ENCODE results near the gene TMEM208. TPM values are rescaled to one million over a fixed set of nuclear protein-coding genes. Genes with fewer than 3 reads are reported as not detected.

The TMEM208 gene
- 37.1 and 48.5 TPM in 2 replicates for total RNA-seq (2014; rRNA removed; shearing (Covaris generic))

DNA sequence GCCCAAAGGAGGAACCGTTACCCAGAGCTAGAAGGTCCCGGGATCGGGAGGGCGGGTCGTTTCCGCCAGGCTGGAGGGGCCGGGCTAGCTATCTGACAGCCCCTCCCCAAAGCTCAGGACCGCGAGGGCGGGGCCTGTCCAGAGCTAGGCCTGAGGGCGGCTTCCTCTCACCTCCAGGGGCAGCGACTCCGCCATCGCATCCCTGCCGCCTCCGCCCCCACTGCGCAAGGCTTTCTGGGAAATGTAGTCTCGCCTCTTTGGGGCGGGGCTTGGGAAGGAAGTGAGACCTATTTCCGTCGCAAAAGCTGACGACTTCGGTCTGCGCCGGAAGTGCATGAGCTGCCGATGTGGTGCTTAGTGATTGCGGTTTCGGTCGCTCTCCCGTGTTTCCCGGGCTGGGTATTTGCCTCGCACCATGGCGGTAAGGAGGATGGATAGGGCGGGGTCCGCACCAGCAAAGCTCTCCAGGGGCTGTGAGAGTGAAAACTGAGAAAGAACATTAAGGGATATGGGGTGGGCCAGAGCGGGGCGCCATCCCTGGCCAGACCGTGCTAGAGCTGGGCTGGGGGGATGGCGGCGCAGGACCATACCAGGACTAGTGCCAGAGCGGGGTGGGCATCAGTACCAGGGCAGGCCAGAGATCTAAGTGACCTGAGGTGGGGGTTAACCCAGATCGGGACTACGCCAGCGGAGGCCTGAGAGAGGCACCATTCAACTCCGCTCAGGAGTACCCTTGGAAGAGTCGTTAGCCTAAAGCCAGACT, at the start of gene TMEM208:
TSS of gene TMEM208 (plus strand) at position 327 of the 763 bp plus-strand sequence. CDS start at position 416, 89 bp downstream.
- peak; percentile 99 for DNase-seq (ENCODE audit: low read depth)

DNA sequence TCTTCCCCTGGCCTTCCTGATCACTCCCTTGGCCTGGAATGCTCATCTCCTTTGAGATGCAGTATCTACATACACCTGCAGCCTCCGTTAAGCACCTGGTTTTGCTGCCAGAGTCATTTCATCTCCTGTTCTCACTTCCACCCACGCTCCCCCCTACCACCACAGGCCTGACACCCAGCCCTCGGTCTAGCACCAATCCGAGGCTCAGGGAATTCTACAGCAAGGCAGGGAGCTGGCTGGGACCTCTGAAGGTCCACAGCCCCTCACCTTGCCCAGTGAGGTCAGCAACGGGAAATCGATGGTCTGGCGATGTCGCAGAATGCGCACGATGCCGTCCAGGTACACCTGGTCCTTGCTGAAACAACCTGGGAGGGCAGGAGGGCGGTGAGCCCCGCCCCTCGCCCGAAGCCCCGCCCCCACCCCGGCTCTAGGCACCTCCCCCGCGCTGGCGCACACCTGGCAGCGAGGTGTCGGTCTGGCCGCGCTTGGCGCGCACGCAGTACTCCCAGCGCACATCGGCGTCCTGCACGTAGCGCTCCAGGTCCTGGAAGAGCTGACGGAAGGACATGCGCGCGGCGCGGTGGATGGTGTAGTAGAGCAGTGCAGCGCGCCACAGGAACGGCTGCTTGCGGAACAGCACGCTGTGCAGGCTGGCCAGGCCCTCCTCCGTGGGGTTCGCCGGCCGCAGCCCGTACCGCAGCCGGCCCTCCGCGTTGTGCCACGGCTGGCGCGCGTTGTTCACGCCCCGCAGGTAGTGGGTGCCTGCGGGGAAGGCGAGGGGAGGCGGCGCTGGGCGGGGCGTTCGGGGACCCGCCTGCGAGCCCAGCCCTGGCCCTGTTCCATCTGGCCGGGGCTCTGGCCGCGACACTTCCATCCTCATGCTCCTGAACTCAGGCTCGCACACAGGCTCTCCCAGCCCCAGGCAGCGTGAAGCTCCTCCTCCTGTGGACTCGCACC, 48.9 kb upstream of the TMEM208 start:
- DNase-seq (ENCODE audit: low read depth) = peak; percentile 59

DNA sequence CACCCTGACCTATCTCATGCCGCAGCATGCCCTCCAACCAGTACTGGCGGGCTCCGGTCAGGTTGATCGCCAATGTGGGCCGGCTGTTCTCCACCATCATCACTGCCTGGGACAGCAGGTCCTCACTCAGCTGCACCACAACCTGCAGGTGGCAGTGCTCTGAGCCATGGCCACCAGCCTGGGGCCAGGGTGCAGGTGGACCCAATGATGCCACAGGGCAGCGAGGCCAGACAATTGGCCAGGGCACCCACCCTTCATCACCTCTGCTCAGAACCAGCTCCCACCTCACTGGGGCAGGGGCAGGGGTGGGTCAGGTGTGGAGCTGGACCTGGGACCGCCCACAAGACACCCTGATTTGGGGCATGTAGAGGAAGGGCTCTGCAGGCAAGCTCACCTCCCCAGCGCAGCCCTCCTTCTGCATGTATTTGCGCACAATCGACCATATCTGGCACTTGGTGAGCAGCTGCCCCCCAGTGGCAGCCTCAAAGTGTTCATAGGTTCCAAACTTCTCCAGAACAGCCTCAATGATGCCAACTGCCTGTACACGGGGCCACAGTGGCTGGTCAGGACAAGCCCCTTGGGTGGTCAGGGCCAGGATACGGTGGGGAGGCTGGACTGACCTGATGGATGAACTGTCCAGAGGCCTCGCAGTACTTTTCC, 47.4 kb upstream of the TMEM208 start:
- DNase-seq (ENCODE audit: low read depth) = no peak

DNA sequence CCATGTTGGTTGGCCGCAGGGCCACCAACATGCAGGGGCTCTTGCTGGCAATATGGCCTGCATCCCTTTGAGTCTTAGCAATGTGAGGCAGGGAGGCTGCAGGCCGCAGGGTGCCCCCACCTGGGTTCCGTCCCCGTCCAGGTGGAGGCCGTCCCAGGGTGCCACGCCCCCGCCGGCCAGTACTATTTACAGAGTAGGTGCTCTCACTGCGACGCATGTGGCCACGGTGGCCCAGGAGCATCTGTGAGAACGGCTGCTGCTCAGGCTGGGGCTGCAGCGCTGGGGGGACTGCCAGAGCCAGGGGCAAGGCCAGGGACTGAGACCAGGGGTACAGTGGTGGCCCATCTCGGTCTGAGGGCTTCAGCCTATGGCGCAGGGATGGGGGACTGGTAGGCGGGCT, 46.8 kb upstream of the TMEM208 start:
- no peak for DNase-seq (ENCODE audit: low read depth)

DNA sequence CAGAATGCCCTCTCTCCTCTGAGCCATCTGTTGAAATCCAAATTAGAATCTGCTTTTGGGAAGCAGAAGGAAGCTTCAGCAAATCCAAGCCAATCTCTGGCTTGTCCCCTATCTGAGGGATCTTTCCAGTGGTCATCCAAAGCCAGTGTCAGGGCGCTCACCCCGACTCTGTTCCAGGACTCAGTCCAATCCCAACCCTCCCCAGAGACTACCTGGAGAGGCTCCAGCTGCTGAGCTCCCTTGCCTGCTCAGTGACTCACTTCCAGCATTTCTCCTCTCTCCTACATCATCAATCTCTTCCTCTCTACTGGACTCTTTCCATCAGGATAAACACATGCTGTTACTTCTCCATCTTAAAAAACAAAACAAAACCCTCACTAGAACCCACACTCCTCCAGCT, 45.6 kb upstream of the TMEM208 start:
- peak; percentile 85 for DNase-seq (ENCODE audit: low read depth)

DNA sequence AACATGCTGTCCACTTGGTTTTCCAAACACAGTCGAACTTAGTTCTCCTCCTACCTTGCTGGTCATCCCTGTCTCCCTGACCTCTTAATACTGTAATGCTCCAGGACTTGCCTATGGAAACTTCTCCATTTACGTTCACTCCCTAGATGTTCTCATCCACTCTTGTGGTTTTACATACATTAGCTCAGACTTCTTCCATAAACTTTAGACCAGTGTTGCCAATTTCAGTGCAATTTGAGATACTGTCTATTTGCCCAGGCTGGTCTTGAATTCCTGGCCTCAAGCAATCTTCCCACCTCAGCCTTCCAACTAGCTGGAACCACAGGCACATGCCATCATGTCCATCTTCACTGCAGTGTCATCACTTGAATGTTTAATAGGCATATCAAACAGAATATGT, 44.6 kb upstream of the TMEM208 start:
- no peak for DNase-seq (ENCODE audit: low read depth)

DNA sequence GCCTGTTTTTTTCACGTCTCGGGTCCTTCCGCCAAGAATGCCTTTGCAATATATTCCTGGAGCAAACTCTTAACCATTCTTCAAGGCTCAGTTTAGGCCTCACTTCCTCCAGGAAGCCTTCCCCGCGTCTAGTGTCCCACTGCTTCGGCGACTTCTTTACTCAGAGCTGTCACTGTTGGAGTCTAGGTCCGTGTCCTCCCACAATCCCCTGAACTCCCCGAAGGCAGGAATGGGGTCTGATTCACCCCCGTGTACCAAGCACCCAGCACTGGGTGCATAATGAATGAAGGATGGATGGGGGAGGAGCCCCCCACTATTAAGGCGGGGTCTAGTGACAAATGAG, 43.7 kb upstream of the TMEM208 start:
- DNase-seq (ENCODE audit: low read depth) = no peak

DNA sequence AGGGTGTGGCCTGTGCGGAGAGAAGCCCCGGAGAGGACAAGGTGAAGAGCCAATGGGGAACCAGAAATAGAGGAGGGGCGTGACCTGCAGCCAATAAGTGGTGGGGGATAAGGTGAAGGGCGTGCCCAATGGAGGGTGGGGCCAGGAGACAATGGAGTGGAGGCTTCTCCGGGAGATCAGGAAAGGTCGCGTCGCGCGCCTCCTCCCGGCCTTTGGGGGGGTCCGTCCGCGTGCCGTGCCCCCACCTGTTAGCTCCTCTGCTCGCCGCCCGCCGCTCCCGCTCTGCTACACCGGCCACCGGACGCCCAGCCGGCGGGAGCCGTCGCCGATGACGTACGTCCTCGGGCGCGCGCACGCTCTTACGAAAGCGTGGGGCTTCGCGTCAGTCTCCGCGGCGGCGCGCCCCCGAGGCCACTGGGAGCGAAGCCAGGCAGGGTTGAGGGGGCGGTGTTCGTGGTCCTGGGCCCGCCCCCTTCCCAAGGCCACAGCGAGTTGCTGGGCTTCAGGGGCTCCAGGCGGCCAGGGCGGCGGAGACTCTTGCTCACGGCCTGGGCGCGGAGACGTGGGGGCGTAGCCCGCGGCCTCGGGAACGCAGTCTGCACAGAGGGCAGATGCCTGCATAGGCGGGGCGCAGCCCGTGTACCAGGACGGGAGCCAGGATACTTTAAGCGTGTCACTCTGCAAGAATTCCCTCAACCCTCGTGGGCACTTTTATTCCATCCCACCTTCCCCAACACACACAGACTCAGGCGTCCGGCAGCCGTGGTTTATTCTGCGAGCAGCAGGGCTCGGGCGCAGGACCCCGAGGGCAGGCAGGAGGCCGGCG, 43.1 kb upstream of the TMEM208 start, which contains the start of gene MATCAP1:
TSS of gene MATCAP1 (minus strand) at position 337 of the 826 bp plus-strand sequence. CDS start 3,353 bp downstream, outside the sequence.
- DNase-seq (ENCODE audit: low read depth) = peak; percentile 98

DNA sequence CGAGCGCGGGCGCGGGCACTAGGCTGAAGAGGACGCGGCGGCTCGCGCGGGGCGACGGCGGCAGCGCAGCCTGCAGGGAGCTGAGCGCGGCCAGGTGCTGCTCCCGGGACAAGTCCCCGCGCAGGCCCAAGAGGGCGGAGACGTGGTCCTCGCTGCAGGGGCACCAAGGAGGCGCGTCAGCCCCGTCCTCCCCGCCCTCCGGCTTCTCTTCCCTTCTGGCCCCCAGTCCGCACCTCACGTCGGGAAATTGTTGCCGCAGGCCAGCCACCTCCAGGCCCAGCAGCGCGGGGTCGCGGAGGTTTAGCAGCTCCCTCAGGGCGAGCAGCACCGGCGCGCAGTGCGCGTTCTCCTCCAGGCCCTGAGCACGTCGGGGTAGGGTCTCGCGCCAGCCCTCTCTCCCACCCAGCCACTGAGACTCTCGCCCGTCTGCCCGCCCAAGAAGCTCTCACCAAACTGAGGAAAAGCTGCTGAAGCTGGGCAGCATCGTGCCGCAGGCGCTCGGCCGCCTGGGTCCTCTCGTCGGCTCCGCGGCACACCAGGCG, 42.4 kb upstream of the TMEM208 start:
- no peak for DNase-seq (ENCODE audit: low read depth)

DNA sequence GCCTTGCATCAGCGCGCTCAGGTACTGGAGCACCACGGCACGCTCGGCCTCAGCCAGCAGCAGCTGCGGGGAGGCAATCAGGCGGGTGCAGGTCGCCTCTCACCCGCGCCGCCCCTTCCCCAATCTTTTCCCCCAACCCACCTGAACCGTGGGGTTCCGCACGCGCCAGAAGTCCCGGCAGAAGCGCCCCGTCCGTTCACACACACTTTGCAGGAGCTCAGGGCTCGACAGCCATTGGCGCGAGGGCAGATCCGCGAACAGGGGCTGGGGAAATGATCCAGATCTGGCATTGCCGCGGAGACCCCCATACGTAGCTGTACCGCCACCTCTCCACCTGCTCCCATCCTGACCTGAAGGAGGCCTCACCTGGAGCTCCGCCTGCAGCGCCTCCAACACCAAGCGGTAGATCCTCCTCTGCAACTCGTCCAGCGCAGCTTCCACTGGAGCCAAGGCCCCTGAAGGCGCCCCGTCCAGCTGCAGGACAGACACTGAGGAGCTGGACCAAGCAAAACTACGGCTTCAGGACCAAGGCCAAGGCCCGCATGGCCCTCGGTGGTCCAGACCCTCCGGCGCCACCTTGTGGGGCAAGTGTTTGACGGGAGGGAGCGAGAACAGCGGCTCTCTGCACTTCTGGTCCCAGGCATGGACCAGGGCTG, 41.8 kb upstream of the TMEM208 start:
- peak; percentile 90 for DNase-seq (ENCODE audit: low read depth)

DNA sequence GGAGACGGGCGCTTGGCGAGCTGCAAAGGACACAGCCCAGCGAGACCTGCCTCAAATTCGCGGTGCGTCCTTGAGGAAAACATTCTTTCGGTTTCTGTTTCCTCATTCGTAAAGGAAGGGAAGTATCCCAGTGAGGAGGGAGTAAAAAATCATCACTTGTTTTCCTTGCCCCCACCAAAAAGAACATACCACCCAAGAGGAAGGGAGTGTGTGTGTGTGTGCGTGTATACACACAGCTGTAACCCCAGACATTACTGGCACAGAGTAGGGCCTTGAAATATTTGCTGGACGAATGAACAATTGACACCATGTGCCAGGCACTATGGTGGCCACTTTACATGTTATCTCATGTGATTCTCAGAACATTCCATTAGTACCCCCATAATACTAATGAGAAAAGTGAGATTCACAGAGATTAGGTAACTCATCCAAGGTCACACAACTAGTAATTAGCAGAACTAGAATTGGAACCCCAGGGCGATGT, 41.2 kb upstream of the TMEM208 start:
- DNase-seq (ENCODE audit: low read depth) = no peak

DNA sequence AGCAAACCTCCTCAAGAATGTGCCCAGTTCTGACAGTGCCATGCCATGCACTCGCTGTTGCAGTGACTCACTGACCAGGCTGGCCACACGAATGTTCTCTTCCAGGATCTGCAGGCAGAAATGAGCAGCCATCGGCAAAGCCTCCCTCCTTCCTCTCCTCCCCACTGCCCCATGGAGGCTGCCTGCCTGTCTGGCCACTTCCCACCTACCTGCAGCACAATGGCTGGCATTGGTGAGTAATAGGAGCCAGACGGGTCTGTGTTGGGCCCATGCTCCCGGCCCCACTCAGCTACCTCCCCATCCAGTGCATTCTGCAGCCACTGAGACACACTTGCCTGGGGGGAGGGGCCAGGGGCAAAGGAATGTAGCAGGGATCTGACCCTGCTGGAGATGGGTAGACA, 40.4 kb upstream of the TMEM208 start:
- DNase-seq (ENCODE audit: low read depth) = peak; percentile 71

DNA sequence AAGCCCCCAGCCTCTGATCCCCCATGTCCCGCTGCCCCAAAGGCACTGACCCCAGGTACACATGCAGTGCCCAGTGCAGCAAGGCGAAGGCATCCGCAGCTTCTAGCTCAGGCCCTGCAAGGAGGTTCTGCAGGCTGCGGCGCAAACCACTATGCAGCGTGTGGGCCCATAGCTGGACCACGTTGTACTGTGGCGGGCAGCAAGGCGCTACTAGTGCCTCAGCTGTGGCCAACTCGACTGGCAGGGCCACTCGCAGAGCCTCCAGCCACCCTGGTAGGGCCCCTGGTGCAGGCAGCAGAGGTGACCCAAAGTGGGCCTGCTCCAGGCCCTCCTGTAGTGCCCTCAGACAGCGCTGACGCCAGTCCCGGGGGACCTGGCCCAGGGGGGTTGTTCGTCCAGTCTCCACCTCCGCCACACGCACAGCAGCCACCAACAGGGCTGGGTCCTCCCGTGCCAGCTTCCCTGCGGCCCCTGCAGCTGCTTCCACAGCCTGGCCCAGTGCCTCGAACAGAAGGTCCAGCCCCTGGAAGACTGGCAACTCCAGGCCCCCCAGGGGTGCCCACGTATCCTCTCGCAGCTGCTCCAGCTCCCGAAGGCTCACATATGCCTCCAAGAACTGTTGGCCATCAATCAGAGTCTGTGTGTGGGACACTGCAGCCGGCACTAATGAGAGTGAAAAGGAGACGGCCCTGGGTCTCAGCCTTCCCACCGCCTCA, 39.6 kb upstream of the TMEM208 start:
- no peak for DNase-seq (ENCODE audit: low read depth)

DNA sequence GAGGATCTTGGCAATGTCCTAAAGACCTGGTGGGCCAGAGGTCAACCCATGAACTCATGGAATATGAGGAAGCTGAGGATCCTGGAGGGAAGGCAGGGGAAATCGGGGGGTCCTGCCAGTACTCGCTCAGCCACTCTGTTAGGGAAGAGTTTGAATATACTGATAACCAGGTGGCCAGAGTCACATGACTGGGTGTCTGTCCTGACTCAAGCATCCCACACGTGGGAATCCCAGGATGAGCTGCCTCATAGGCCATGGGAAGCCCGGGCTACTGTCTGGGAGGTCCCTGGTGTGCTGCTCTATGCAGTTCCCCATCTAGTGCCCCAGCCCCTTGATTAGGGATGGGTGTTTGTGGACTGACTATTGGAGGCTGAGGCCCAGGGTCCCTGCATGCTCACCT, 38.6 kb upstream of the TMEM208 start:
- no peak for DNase-seq (ENCODE audit: low read depth)

DNA sequence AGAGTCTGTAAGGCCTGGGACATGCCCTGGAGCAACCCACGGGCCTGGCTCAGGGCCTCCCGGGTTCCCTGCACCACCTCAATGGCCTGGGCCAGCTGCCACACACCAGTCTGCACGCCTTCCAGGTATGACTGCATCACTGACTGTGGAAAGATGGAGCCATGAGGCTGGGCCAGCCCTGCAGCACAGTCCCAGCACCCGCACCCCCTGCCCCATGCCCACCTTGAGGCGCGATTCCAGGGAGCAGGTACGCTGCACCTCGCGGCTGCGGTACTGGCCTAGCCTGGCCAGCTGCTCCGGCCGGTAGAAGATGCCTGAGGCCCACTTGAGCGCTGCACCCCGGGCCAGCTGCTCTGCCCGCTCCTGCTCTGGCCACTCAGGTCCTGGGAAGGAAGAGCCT, 38.1 kb upstream of the TMEM208 start:
- DNase-seq (ENCODE audit: low read depth) = no peak

DNA sequence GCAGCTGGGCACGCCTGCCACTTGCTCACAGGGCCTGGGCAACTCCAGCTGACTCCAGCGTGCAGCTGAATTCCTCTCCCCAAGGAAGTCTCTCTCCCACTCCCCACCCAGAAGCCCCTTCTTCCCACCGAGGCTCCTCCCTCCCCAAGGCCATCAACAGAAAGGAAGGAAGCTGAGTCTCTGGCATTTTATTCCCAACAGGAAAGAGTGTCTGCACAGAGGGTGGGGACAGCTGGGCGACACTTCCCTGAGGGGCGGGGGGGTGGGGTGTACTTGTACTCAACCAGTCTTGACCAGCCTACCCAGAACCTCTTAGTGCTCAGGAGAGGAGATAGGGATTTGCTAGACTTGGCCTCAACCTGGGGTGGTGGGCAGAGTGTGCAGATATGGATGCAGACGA, 36.9 kb upstream of the TMEM208 start, which contains the start of gene EXOC3L1:
TSS of gene EXOC3L1 (minus strand) at position 96 of the 400 bp plus-strand sequence. CDS start 460 bp downstream, outside the sequence.
- no peak for DNase-seq (ENCODE audit: low read depth)

DNA sequence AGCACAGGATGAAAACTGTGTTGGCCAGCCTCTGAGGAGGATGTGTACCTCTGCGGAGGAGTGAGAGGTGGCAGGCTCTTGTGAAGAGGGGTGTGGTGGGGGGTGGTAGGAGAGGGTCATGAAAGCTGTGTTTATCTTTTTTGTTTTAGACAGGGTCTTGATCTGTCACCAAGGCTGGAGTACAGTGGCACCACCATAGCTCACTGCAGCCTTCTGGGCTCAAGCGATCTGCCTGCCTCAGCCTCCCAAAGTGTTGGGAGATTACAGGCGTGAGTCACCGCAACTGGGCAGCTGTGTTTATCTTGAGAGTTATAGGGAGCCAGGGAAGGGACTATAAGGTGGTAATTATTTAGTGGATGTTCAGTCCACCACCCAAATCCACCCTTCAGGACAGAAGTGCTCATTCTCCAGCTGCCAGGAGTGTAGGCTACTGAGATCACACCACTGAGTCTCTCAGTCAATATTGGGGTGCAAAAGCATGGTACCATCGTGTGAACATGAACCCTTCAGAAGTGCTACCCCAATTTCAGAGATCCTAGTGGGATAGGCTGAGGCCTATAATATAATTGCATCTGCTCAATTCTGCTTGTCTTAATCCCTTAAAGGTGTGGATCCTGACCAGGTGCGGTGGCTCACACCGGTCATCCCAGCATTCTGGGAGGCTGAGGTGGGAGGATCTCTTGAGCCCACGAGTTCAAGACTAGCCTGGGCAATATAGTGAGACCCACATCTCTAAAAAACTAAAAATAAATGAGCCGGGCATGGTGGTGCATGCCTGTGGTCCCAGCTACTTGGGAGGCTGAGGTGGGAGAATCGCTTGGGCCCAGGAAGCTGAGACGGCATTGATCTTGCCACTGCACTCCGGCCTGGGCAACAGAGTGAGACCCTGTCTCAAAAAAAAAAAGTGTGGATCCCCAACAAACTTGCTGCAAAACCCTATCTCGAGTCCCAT, 36.2 kb upstream of the TMEM208 start:
- DNase-seq (ENCODE audit: low read depth) = peak; percentile 56

DNA sequence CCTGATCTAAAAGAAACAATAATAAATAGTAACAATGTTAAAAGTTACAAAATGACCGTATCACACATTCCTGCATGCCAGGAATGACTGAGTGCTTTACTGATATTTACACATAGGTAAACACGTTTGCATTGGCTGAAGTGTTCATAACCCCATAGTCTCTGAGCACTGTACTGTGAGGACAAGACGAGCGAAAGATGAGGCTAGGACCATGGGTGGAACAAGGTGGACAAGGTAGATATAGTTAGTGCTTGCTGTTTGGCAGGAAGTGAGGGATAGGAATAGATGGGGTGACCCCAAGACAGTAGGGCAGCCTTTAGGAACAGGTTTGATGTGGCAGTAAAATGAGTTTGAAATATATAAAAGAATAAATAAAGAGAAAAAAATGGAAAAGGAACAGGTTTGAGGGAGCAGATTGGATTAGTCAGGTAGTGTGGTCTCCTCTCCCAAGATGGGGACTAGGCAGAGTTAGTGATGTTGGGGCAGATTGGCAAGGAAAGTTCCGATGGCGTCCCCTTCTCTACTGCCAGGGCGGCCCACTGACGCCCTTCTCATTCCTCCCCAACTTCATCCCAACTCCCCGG, 35.4 kb upstream of the TMEM208 start:
- no peak for DNase-seq (ENCODE audit: low read depth)
